Measurements from ENCODE around the gene KIFC3.
A peak's percentile ranks its signal among the peaks of the same experiment; 100 is the strongest.
"Not testable (repeated sequence)": the region's sequence is repeated elsewhere in the genome, so short reads cannot be mapped to it uniquely, and the experiment has no call there.

The KIFC3 gene

DNA sequence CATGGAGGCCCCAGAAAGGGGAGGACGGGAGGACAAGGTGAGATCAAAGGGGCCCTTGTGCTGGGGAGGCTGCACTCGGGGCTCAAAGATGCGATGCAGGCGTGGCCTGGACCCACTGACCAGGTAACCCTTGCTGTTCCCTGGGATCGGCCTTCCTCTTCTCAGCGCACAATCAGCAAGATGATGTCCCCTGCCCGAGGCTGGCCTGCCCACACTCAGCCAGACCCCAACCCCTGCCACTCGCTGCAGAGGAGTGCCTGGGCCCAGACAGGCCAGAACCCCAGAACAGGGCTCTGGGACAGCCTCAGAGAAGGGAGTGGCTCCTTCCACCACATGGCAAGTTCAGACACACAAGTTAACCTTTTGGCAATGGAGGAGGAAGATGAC, 14.8 kb downstream of the KIFC3 start:
- no peak for DNase-seq (ENCODE audit: low spot score)

DNA sequence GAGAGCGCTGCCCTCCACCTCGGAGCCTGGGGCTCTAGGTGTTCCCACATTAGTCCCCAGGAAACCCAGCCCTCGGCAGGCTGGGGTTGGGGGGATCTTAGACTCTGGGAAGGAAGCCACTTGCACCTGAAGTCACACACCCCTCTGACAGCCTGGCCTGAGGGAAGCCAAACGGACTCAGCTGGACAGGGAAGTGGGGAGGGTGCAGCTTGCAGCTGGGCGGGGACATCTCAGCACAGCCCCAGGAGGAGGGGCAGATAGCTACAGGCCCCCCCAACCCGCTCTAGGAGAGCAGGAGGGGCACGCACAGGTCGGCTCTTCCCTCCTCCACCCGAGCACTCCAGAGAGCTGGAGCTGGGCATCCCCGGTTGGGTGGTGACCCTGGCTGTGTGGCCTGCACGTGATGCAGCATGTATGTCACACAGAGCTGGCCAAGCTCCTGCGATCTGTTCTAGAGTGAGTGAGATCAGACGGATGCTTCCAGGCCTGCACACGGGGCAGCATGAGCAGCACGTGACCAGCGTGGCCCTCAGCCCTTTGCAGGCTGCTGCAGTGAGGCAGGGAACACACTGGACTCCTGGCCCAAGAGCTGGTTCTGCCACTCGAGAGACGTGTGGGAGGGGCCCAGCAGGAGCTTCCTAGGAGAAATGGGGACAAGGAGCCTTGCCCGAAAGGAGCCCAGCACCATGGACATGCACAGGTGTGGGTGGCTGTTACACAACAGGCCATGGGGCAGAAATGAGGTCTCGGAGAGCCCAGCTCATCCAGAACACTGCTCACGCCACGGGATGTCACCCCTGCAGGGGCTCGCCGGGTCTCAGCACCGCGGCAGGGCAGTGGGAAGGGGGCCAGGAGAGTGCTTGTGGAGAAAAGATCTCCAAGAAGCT, 15.4 kb downstream of the KIFC3 start:
- DNase-seq (ENCODE audit: low spot score) = peak; percentile 60

DNA sequence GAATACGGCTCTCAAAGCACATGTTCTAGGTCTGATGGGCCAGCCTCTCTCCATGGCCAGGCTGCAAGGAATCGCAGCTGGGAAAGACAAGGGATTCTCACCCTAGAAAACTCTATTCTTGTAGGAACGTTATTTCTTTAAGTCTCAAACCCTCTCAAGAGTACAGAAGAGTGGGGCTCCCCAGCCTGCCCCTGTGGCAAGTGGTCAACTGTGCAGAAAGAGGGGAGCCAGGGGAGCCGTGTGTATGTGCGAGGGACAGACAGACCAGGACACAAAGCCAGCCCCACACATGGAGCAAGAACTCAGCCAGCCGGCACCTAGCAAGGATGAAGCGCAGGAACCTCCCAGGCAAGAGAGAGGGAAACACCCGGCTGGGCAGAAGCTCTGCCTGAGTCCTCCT, 16.4 kb downstream of the KIFC3 start:
- DNase-seq (ENCODE audit: low spot score) = no peak

DNA sequence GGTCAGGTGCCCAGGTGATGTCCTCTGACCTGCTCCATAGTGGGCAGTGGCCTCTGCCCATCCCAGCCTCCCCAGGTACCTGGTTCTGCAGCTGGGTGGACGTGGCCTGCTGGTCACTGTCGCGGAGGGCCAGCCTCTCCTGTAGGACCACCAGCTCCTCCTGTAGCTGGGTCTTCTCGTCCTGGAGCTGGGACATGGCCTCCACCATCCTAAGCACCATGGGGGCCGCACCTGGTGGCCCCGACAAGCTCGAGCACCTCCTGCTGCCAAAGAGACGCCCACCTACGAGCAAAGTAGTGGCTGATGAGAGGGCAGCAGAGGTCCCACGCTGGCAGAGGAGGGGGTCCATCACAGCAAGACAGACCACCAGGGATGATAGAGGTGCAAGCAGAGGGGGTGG, 16.9 kb downstream of the KIFC3 start:
- no peak for DNase-seq (ENCODE audit: low spot score)

DNA sequence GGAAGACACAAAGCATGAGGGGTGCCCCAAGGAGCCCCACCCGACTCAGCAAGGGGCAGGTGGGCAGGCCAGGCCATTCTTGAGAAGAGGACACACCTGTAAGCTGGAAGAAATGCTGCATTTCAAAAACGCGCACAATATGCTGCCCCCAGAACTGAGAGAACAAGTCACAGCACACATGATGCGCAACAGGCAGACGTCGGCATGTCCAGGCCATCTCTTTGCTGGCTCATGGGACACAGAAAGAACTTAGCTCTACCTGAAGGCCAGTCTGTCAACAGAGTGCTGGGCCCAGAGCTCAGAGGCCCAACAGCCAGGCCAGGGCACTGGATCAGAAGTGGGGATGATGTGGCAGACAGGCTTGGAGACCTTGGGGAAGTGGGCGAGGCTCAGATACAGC, 18.0 kb downstream of the KIFC3 start:
- no peak for DNase-seq (ENCODE audit: low spot score)

DNA sequence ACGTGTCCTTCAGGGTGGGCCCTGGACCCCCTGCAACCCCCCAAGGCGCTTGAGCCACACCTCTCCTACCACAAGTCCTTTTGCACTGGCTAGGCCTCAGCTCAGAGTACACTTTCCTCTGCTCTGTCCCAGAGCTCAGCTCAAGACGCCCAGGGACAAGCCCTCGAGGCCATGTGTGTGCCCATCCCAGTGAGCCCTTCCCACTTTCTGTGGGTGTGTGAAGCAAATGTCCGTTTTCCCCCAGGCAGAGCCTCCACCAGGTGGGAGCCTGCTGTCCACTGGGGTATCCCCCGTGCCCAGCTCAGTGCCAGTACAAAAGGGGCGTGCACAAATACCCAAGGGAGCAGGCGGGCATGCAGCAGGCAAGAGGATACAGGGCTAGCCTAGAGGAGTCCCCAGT, 18.4 kb downstream of the KIFC3 start:
- DNase-seq (ENCODE audit: low spot score) = no peak

- no peak for DNase-seq (ENCODE audit: low spot score)
Observed at GRCh38 chr16:57783116-57783515, 19.2 kb downstream of the KIFC3 start.

DNA sequence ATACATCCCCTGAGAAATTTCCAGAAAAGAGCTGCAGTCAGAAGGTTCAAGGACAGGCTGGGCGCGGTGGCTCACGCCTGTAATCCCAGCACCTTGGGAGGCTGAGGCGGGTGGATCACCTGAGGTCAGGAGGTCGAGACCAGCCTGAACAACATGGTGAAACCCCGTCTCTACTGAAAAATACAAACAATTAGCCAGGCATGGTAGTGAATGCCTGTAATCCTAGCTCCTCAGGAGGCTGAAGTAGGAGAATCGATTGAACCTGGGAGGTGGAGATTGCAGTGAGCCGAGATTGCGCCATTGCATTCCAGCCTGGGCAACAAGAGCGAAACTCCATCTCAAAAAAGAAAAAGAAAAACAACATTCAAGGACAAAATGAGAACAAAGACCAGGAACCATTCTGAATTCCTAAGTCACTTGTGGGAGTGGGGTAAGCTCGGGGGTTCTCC, 19.7 kb downstream of the KIFC3 start:
- DNase-seq (ENCODE audit: low spot score) = not testable (repeated sequence)

- no peak for DNase-seq (ENCODE audit: low spot score)
Observed at GRCh38 chr16:57781741-57782606, 20.3 kb downstream of the KIFC3 start.

- DNase-seq (ENCODE audit: low spot score) = no peak
Observed at GRCh38 chr16:57781349-57781740, 20.9 kb downstream of the KIFC3 start.

DNA sequence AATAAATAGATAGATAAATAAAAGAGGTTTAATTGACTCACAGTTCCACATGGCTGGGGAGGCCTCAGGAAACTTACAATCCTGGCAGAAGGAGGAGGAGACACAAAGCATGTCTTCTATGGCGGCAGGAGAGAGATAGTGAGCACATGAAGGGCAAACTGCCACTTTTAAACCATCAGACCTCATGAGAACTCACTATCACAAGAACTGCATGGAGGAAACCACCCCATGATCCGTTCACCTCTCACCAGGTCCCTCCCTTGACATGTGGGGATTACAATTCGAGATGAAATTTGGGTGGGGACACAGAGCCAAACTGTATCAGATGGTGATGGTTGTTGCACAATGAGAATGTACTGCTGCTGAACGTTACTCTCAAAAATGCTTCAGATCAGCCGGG, 22.5 kb downstream of the KIFC3 start:
- not testable (repeated sequence) for DNase-seq (ENCODE audit: low spot score)

DNA sequence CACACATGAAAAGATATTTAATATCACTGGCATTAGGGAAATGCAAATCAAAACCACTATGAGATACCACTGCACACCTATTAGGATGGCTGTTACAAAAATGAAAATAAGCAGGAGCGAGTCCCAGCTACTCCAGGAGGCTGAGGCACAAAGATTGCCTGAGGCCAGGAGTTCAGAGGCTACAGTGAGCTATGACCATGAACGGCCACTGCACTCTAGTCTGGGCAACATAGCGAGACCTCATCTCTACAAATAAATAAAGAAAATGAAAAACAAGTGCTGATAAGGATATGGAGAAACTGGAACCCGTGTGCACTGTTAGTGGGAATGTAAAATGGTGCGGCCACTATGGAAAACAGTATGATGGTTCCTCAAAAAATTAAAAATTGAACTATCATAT, 23.6 kb downstream of the KIFC3 start:
- DNase-seq (ENCODE audit: low spot score) = no peak

DNA sequence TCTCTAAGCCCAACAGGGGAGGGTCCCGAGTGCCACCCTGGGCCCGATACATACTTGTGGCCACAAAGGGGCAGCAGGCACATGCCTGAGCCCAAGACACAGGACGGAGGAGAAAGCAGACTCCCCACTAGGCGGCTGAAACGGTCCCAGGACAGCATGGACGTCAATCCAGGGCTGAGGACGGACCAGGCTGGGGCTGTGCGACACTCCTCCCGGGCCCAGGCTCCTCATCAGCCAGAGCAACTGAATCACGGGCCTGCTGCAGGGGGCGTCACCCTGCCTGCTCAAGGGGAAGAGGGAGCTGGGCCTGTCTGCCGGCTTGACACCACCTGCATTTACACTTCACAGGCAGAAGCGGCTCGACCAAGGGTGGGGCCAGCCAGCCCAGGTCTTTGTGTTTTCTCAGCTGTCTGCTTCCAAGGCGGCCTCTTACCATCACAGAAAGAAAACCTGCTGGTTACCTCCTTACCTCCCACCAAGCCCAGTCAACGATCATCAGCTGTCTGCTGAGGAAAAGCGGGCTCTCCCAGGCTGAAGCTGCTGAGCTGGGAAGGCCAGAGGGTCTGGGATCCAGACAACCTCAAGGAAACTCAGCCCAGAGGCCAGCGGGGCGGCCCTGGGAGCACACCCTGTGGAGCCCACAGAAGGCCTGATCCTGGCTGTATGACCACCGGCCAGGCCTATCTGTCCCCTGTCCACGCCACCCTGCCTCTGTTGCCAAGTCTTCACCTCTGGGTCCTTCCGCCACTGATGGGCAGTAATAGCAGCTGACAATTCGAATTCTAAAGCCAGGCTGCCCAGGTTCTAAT, 26.4 kb downstream of the KIFC3 start:
- peak; percentile 90 for DNase-seq (ENCODE audit: low spot score)

DNA sequence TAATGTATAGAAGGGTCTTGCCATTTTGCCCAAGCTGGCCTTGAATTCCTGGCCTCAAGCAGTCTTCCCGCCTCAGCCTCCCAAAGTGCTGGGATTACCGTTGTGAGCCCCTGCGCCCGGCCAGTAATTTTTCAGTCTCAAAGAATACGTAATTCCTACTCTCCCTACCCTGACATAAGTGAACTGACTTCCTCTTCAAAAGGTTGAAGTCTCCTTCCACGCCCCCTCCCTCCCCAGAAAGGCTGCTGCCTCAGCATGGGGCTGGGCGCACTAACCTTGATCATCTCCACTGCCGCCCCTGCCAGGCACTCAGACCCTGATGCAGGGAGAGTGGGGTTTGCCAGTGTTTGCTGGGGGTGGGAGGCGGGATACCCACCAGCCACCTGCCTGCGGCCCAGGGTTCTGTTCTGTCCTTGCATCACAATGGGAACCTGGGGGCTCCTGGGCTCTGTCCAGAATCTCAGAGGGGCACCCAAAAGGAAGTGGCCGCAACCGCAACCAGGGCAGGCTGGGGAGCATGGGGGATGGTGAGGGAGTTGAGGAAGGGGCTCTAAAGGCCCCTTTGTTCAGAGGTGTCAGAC, 27.5 kb downstream of the KIFC3 start:
- no peak for DNase-seq (ENCODE audit: low spot score)

GRCh38 chr16:57773655-57774295, 28.5 kb downstream of the KIFC3 start:
- DNase-seq (ENCODE audit: low spot score) = no peak

DNA sequence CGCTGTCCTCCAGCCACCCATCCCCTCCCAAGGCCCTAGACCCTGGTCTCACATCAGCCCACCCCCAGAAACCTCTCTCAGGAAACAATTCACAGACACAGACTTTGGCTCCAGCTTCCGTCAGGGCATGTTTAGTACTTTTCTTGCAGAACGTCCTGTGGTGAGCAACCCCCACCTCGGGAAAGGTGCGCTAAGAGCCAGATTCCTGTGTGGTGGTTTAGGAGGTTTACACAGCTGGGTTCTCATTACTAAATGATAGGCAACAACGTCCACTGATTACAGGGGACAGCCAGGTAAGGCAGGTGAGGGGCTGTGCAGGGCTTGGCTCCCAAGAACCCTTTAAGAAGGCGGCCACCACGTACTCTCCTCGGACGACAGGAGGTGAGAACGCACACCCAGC, 29.3 kb downstream of the KIFC3 start:
- no peak for DNase-seq (ENCODE audit: low spot score)

DNA sequence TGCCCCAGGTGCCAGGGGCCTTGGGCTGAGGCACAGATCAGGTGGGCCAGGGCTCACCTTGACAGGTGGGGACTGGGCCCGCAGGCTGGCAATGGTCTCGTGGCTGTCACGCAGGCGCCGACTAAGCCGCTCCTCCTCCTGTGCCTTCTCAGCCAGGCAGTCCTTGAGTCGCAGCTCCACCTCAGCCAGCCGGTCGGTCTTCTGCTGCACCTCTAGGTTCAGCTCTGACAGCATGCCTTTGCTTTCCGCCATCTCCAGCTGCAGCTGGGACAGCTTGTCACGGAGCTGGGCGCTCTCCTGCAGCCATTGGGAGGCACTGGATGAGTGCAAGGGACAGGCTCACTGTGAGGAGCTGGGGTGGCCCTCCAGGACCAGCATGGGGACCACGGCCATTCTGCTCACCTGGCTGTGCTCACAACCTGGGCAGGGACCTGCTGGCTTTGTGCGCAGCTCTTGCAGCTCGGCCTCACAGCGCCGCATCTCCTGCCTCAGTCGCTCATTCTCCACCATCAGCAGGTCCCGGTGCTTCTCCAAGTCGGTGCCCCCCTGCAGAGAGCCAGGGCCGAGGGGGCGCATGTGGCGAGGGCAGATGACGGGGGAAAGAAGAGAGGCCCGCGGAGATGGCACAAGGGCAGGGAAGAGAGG, 31.0 kb downstream of the KIFC3 start:
- no peak for DNase-seq (ENCODE audit: low spot score)

DNA sequence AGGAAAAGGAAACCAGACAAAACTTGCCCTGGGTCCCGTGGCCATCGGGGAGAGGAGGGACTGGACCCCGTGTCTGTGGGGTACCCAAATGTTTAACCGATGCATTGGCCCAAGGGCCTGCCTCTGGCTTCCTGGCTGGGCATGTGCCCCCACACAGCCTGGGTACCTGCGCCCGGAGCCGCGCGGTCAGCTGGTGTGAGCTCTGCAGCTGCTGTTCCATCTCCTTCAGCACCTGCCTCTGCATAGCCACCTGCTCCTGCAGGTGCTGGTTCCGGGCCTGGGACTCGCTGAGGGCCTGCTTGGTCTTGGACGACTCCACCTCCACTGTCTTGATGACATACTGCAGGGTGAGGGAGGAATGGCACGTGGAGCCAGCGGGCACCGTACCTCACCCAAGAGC, 31.9 kb downstream of the KIFC3 start:
- no peak for DNase-seq (ENCODE audit: low spot score)

DNA sequence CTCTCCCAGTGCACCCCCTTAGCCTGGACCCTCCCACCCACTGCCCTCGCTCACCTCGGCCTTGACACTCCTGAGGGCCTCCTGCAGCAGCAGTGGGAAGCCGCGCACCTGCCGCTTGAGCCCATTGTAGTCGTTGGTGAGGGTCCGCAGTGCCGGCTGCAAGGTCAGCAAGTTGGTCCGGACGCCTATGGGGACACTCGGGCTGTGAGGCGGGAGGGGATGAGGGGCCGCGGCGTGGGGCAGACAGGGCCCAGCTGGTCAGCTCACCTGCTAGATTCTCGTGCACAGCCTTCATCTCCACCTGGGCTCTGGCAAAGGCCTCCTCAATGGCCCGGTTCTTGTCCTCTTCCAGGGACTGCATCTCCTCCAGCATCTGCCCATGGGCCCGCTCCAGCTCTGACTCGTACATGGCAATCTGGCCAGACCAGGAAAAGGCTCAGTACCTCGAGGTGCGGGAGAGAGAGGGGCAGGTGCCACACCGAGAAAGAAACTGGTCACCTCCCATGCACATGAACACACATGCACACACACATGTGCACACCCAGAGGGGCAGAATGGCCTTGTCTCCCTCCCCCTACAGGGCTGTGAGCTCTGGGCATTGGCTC, 32.6 kb downstream of the KIFC3 start:
- no peak for DNase-seq (ENCODE audit: low spot score)
